SK-N-SH treated with all-trans-retinoic acid at 6 μM for 48 hours (cell line): ENCODE measurements around the gene GBF1.

Source experiments
- ATAC-seq: fragments of 200-7000 bp; cut with Tn5 transposase; 3 replicates; pipeline ENCODE4 v1.9.1; 2020; ENCODE audit warnings: mild to moderate bottlenecking, moderate library complexity
- ARNTL ChIP-seq: fragments of 450-650 bp; formaldehyde crosslinking; IDR thresholded peaks from 2 replicates; pipeline ENCODE4 v1.5.0; 2020; ENCODE audit warnings: low read depth, mild to moderate bottlenecking, moderate library complexity, borderline replicate concordance
- BACH2 ChIP-seq: fragments of 250-450 bp; sonication (Bioruptor Pico); IDR thresholded peaks from 2 replicates; pipeline ENCODE4 v1.9.0; 2021; ENCODE audit warnings: mild to moderate bottlenecking, borderline replicate concordance
- CSDC2 ChIP-seq: fragments of 250-450 bp; sonication (Bioruptor Pico); IDR thresholded peaks from 2 replicates; pipeline ENCODE4 v1.5.0; 2020; ENCODE audit warnings: mild to moderate bottlenecking, moderate library complexity
- CSRNP3 ChIP-seq: fragments of 250-450 bp; sonication (Bioruptor Pico); IDR thresholded peaks from 2 replicates; pipeline ENCODE4 v1.5.1; 2021; ENCODE audit warnings: mild to moderate bottlenecking, moderate library complexity
- ESRRG ChIP-seq: fragments of 250-450 bp; sonication (Bioruptor Pico); IDR thresholded peaks from 2 replicates; pipeline ENCODE4 v1.6.1; 2021; ENCODE audit warnings: mild to moderate bottlenecking
- GLIS3 ChIP-seq: fragments of 250-450 bp; sonication (Bioruptor Pico); IDR thresholded peaks from 2 replicates; pipeline ENCODE4 v1.5.0; 2020; ENCODE audit warnings: mild to moderate bottlenecking, moderate library complexity
- ISL1 ChIP-seq: fragments of 250-450 bp; sonication (Bioruptor Pico); IDR thresholded peaks from 2 replicates; pipeline ENCODE4 v2.1.2; 2022; ENCODE audit warnings: mild to moderate bottlenecking, moderate library complexity
- OSR1 ChIP-seq: fragments of 250-450 bp; sonication (Bioruptor Pico); IDR thresholded peaks from 2 replicates; pipeline ENCODE4 v1.8.0; 2022; ENCODE audit warnings: moderate library complexity, mild to moderate bottlenecking, inconsistent platforms
- POU6F1 ChIP-seq: fragments of 250-450 bp; sonication (Bioruptor Pico); IDR thresholded peaks from 2 replicates; pipeline ENCODE4 v1.8.0; 2021; ENCODE audit warnings: low read depth, mild to moderate bottlenecking, moderate library complexity, borderline replicate concordance
- PPARA ChIP-seq: fragments of 250-450 bp; sonication (Bioruptor Pico); IDR thresholded peaks from 2 replicates; pipeline ENCODE4 v1.5.0; 2020; ENCODE audit warnings: mild to moderate bottlenecking, borderline replicate concordance
- RARB ChIP-seq: fragments of 250-450 bp; sonication (Bioruptor Pico); IDR thresholded peaks from 2 replicates; pipeline ENCODE4 v1.8.0; 2021; ENCODE audit warnings: mild to moderate bottlenecking, moderate library complexity
- SNAI2 ChIP-seq: fragments of 250-450 bp; sonication (Bioruptor Pico); IDR thresholded peaks from 2 replicates; pipeline ENCODE4 v1.5.0; 2020; ENCODE audit warnings: mild to moderate bottlenecking, moderate library complexity
- TCF4 ChIP-seq: fragments of 250-450 bp; sonication (Bioruptor Pico); IDR thresholded peaks from 2 replicates; pipeline ENCODE4 v1.8.0; 2021; ENCODE audit warnings: mild to moderate bottlenecking, moderate library complexity, borderline replicate concordance
- TOX ChIP-seq: fragments of 250-450 bp; sonication (Bioruptor Pico); IDR thresholded peaks from 2 replicates; pipeline ENCODE4 v1.8.0; 2021; ENCODE audit warnings: mild to moderate bottlenecking, moderate library complexity, borderline replicate concordance
- TSHZ2 ChIP-seq: fragments of 250-450 bp; sonication (Bioruptor Pico); IDR thresholded peaks from 2 replicates; pipeline ENCODE4 v1.5.0; 2020; ENCODE audit warnings: mild to moderate bottlenecking, moderate library complexity
- ZC3H10 ChIP-seq: fragments of 250-450 bp; sonication (Bioruptor Pico); IDR thresholded peaks from 2 replicates; pipeline ENCODE4 v1.5.1; 2021; ENCODE audit warnings: mild to moderate bottlenecking, moderate library complexity
- ZFP3 ChIP-seq: fragments of 250-450 bp; sonication (Bioruptor Pico); IDR thresholded peaks from 2 replicates; pipeline ENCODE4 v1.5.0; 2020; ENCODE audit warnings: mild to moderate bottlenecking, moderate library complexity
- ZFP30 ChIP-seq: fragments of 450-650 bp; formaldehyde crosslinking; IDR thresholded peaks from 2 replicates; pipeline ENCODE4 v1.5.0; 2022; ENCODE audit warnings: mild to moderate bottlenecking, moderate library complexity
- ZNF565 ChIP-seq: fragments of 450-650 bp; formaldehyde crosslinking; conservative IDR thresholded peaks from 2 replicates; pipeline ENCODE4 v1.5.0; 2020; ENCODE audit warnings: low read depth, mild to moderate bottlenecking, moderate library complexity
- ZNF70 ChIP-seq: fragments of 450-650 bp; formaldehyde crosslinking; IDR thresholded peaks from 2 replicates; pipeline ENCODE4 v1.5.0; 2020; ENCODE audit warnings: mild to moderate bottlenecking, moderate library complexity
- ZNF8 ChIP-seq: fragments of 450-650 bp; formaldehyde crosslinking; IDR thresholded peaks from 2 replicates; pipeline ENCODE4 v1.5.0; 2020; ENCODE audit warnings: mild to moderate bottlenecking, moderate library complexity
- TF ChIP-seq, protein P1 (sequence below): fragments of 250-450 bp; sonication (Bioruptor Pico); IDR thresholded peaks from 2 replicates; pipeline ENCODE4 v1.8.0; 2020; ENCODE audit warnings: mild to moderate bottlenecking, moderate library complexity, borderline replicate concordance
- TF ChIP-seq, protein P2 (sequence below): fragments of 250-450 bp; sonication (Bioruptor Pico); IDR thresholded peaks from 2 replicates; pipeline ENCODE4 v1.5.1; 2020; ENCODE audit warnings: low read depth, mild to moderate bottlenecking, moderate library complexity

GBF1 gene

DNA sequence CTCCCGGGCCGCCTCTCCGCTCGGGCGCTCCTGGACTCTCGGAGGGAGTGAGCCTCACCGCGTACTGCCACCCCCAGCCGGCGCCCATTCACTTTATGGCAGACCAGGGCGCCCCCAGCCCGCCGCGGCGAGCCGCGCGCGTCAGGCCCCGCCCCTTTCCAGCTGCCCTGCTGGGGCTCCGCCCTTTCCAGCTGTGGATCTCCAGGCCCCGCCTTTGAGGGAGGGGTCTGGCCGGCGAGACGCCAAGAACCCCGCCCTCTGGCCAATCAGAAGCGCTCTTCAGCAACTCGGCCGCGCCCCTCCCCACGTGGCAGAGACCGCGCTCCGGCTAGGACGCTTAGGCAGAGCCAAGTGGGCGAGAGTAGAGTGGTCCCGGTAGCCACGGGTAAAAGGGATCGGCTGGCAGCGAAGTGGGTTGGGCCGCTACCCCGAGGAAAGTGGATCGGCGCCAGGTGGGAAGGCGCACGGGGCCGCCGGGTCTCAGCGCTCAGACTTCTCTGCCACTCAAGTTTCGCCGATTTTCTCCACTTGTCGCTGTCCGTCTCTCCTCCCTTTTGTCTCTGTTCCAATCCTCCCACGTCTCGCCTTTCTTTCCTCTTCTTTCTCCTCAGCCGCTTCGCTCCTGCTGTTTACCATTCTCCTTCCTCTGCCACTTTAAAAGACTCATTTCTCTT lies 3.8 kb upstream of the GBF1 start, which contains the start of gene PITX3 (continued):
- no peak for TF ChIP-seq POU6F1 (CRISPR knock-in tag)
- TF ChIP-seq CSDC2 (CRISPR knock-in tag): no peak
- no peak for TF ChIP-seq RARB (CRISPR knock-in tag)
- TF ChIP-seq, all 23 proteins: peak for 0

DNA sequence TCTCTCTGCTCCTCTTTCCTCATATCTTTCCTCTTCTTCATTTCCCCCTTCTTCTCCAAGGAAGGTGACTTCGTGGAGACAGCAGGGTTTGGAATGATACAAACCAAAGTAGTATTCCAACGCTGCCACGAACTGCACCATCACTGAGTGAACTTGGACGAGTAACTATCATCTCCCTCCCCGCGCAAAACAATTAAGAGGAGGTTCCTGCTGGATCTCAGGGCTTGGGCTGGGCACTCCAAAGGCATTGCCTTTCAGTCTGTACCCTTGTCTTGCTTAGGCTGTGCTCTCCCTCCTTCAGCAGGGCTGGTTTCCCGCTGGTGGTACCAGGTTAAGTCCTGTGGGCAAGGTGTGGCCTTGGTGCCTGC lies 3.2 kb upstream of the GBF1 start:
- no peak for ATAC-seq
- TF ChIP-seq GLIS3 (CRISPR knock-in tag): no peak
- no peak for TF ChIP-seq PPARA (CRISPR knock-in tag)
- no peak for TF ChIP-seq TCF4 (CRISPR knock-in tag)
- no peak for TF ChIP-seq TSHZ2 (CRISPR knock-in tag)
- TF ChIP-seq BACH2 (CRISPR knock-in tag): no peak
- no peak for TF ChIP-seq CSDC2 (CRISPR knock-in tag)
- TF ChIP-seq ISL1 (CRISPR knock-in tag): no peak
- no peak for TF ChIP-seq TOX (CRISPR knock-in tag)
- TF ChIP-seq ZNF565 (CRISPR knock-in tag): no peak
- no peak for TF ChIP-seq OSR1 (CRISPR knock-in tag)
- TF ChIP-seq, protein P1, sequence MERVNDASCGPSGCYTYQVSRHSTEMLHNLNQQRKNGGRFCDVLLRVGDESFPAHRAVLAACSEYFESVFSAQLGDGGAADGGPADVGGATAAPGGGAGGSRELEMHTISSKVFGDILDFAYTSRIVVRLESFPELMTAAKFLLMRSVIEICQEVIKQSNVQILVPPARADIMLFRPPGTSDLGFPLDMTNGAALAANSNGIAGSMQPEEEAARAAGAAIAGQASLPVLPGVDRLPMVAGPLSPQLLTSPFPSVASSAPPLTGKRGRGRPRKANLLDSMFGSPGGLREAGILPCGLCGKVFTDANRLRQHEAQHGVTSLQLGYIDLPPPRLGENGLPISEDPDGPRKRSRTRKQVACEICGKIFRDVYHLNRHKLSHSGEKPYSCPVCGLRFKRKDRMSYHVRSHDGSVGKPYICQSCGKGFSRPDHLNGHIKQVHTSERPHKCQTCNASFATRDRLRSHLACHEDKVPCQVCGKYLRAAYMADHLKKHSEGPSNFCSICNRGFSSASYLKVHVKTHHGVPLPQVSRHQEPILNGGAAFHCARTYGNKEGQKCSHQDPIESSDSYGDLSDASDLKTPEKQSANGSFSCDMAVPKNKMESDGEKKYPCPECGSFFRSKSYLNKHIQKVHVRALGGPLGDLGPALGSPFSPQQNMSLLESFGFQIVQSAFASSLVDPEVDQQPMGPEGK (CRISPR knock-in tag): no peak

DNA sequence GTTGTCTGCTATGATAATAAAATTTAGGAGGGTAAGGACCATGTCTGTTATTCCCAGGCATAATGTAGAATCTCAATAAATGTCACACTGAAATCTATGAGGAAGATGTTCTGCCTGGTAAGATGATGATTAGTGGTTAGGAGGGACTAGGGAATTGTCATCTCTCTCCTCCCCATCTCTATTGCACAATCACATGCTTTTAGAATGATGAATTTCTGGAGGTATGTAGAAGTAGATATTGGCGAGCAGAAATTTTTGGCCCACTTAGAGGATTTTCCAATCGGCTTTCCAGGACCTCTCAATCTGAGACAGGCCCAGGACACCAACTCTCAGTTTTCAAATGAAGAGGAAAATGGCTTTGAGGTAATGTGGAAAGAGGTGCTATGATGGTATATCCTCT lies 2.0 kb upstream of the GBF1 start:
- no peak for ATAC-seq
- no peak for TF ChIP-seq BACH2 (CRISPR knock-in tag)
- no peak for TF ChIP-seq ZC3H10 (CRISPR knock-in tag)
- no peak for TF ChIP-seq ZNF70
- TF ChIP-seq, protein P2, sequence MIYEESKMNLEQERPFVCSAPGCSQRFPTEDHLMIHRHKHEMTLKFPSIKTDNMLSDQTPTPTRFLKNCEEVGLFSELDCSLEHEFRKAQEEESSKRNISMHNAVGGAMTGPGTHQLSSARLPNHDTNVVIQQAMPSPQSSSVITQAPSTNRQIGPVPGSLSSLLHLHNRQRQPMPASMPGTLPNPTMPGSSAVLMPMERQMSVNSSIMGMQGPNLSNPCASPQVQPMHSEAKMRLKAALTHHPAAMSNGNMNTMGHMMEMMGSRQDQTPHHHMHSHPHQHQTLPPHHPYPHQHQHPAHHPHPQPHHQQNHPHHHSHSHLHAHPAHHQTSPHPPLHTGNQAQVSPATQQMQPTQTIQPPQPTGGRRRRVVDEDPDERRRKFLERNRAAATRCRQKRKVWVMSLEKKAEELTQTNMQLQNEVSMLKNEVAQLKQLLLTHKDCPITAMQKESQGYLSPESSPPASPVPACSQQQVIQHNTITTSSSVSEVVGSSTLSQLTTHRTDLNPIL (CRISPR knock-in tag): no peak
- TF ChIP-seq OSR1 (CRISPR knock-in tag): no peak
- no peak for TF ChIP-seq ISL1 (CRISPR knock-in tag)
- no peak for TF ChIP-seq POU6F1 (CRISPR knock-in tag)
- no peak for TF ChIP-seq ZFP3
- no peak for TF ChIP-seq SNAI2 (CRISPR knock-in tag)
- no peak for TF ChIP-seq PPARA (CRISPR knock-in tag)
- no peak for TF ChIP-seq ZNF8 (CRISPR knock-in tag)
- TF ChIP-seq, protein P1 (CRISPR knock-in tag): no peak
- TF ChIP-seq GLIS3 (CRISPR knock-in tag): no peak
- no peak for TF ChIP-seq ARNTL (CRISPR knock-in tag)
- TF ChIP-seq ZFP30 (CRISPR knock-in tag): no peak
- no peak for TF ChIP-seq ZNF565 (CRISPR knock-in tag)
- TF ChIP-seq ESRRG (CRISPR knock-in tag): no peak
- no peak for TF ChIP-seq RARB (CRISPR knock-in tag)
- TF ChIP-seq CSRNP3 (CRISPR knock-in tag): no peak
- no peak for TF ChIP-seq TOX (CRISPR knock-in tag)
